B cell (primary cell): ENCODE measurements around the gene SLC23A2. TPM values are rescaled to one million over a fixed set of nuclear protein-coding genes. Genes with fewer than 3 reads are reported as not detected.

Experiments used
- ATAC-seq: fragments of 200-7000 bp; cut with Tn5 transposase; one replicate; pipeline ENCODE4 v1.10.0; 2021; ENCODE audit warnings: low read depth, mild to moderate bottlenecking, moderate number of reproducible peaks, moderate library complexity
- CTCF ChIA-PET: fragments of 350-600 bp; sonication (Branson Sonifier 250); formaldehyde crosslinking; loops from one replicate; lab custom pipeline; 2021; ENCODE audit warnings: antibody characterized with exemption, inconsistent platforms; lab: Charles Lee
- POLR2A ChIA-PET: fragments of 350-600 bp; sonication (Branson Sonifier 250); formaldehyde crosslinking; loops from one replicate; lab custom pipeline; 2021; ENCODE audit warnings: antibody characterized with exemption; lab: Charles Lee
- DNase-seq: peaks from one replicate; pipeline ENCODE4 v3.0.0; 2013
- H2AFZ ChIP-seq: 2 replicates; pipeline ENCODE4 v1.6.1; 2012; ENCODE audit warnings: mild to moderate bottlenecking, low read depth, low read length; ENCODE audit not compliant: insufficient read depth, poor library complexity, severe bottlenecking
- H3K27ac ChIP-seq, 2 donors: 1 replicate in 1 of 2; 2 replicates in 1 of 2; pipeline ENCODE4 v1.5.1; 2012 to 2013; ENCODE audit warnings: low read length in 2 of 2, mild to moderate bottlenecking in 2 of 2, moderate library complexity in 1 of 2
- H3K27me3 ChIP-seq, 4 experiments: fragments of 200-600 bp in 1 of 4; sonication (generic) in 1 of 4; replicated peaks in 1 of 4; 1 replicate in 2 of 4; 2 replicates in 2 of 4; pipeline versions ENCODE4 v1.6.1 to v1.7.0; 2013 to 2016; ENCODE audit warnings: low read length in 3 of 4, mild to moderate bottlenecking in 2 of 4, mixed read lengths in 1 of 4, moderate library complexity in 1 of 4; ENCODE audit not compliant: insufficient read depth in 4 of 4, control insufficient read depth in 3 of 4; ENCODE audit errors: control extremely low read depth in 1 of 4
- H3K36me3 ChIP-seq, 2 experiments: replicated peaks in 1 of 2; 1 replicate in 1 of 2; 2 replicates in 1 of 2; pipeline versions ENCODE4 v1.6.1 to v1.7.1; 2013; ENCODE audit warnings: low read length in 1 of 2; ENCODE audit not compliant: insufficient read depth in 2 of 2, control insufficient read depth in 1 of 2; ENCODE audit errors: control extremely low read depth in 1 of 2, extremely low read depth in 1 of 2
- H3K4me1 ChIP-seq, 2 donors: fragments of 200-600 bp in 1 of 2; sonication (generic) in 1 of 2; 1 replicate in 1 of 2; 2 replicates in 1 of 2; pipeline versions ENCODE4 v1.5.1 to v1.6.1; 2013 to 2017; ENCODE audit warnings: low read length in 2 of 2; ENCODE audit not compliant: control insufficient read depth in 2 of 2, insufficient read depth in 2 of 2
- H3K4me2 ChIP-seq: replicated peaks from 2 replicates; pipeline ENCODE3; 2012; ENCODE audit warnings: mild to moderate bottlenecking, low read depth, low read length; ENCODE audit not compliant: poor library complexity, severe bottlenecking
- H3K4me3 ChIP-seq, 5 experiments: fragments of 200-600 bp in 1 of 5; sonication (generic) in 1 of 5; 1 replicate in 3 of 5; 2 replicates in 2 of 5; pipeline versions ENCODE4 v1.5.1 to v1.7.0; 2011 to 2016; ENCODE audit warnings: low read length in 4 of 5, mild to moderate bottlenecking in 4 of 5, low read depth in 2 of 5, control low read depth in 1 of 5, moderate library complexity in 1 of 5; ENCODE audit not compliant: insufficient read depth in 1 of 5; ENCODE audit errors: control extremely low read depth in 1 of 5, extremely low read depth in 1 of 5
- H3K79me2 ChIP-seq: fragments of 200-600 bp; sonication (generic); one replicate; pipeline ENCODE4 v1.6.0; 2016; ENCODE audit warnings: low read length; ENCODE audit not compliant: control insufficient read depth, insufficient read depth
- H3K9ac ChIP-seq: fragments of 200-600 bp; sonication (generic); 2 replicates; pipeline ENCODE4 v1.6.1; 2017; ENCODE audit warnings: mild to moderate bottlenecking, low read length, moderate library complexity
- H3K9me3 ChIP-seq, 3 donors: one replicate each; pipeline versions ENCODE4 v1.6.1 to v1.7.1; 2013; ENCODE audit warnings: low read length in 2 of 3; ENCODE audit not compliant: control insufficient read depth in 2 of 3, insufficient read depth in 1 of 3; ENCODE audit errors: control extremely low read depth in 1 of 3
- H4K20me1 ChIP-seq: 2 replicates; pipeline ENCODE4 v1.6.0; 2012; ENCODE audit warnings: mild to moderate bottlenecking, low read length; ENCODE audit not compliant: insufficient read depth, control insufficient read depth, poor library complexity, severe bottlenecking
- H3K27ac Mint-ChIP-seq: one replicate; pipeline ENCODE4 v1.8.0; 2021; ENCODE audit warnings: mixed read lengths
- H3K27me3 Mint-ChIP-seq: one replicate; pipeline ENCODE4 v1.8.0; 2021; ENCODE audit warnings: mixed read lengths
- H3K4me1 Mint-ChIP-seq: one replicate; pipeline ENCODE4 v1.8.0; 2021; ENCODE audit warnings: mixed read lengths
- H3K4me3 Mint-ChIP-seq: one replicate; pipeline ENCODE4 v1.8.0; 2021; ENCODE audit warnings: mixed read lengths
- H3K9me3 Mint-ChIP-seq: one replicate; pipeline ENCODE4 v1.8.0; 2022; ENCODE audit warnings: mixed read lengths; ENCODE audit not compliant: insufficient read depth
- CTCF ChIP-seq: fragments of 200-600 bp; IDR thresholded peaks from one replicate; pipeline ENCODE4 v1.8.0; 2022; ENCODE audit warnings: antibody characterized with exemption, mild to moderate bottlenecking
- EZH2 ChIP-seq: IDR thresholded peaks from 2 replicates; pipeline ENCODE4 v1.6.1; 2012; ENCODE audit warnings: borderline replicate concordance, low read depth, mild to moderate bottlenecking, moderate library complexity, low read length; ENCODE audit not compliant: insufficient read depth, poor library complexity, severe bottlenecking
- WGBS: methylation state at CpG from one replicate; pipeline ENCODE4 v1.1.5; 2013; ENCODE audit warnings: missing lambda C conversion rate; ENCODE audit not compliant: insufficient coverage; 5-methylcytosine and 5-hydroxymethylcytosine counted together
- intact Hi-C: fragments of 100-400 bp; cut with micrococcal nuclease; formaldehyde crosslinking; loops from one replicate; pipeline ENCODE4 v1.10.0; 2022
- polyA plus RNA-seq: library from polyadenylated mRNA; depleted of rRNA; stranded (reverse); fragments of >200 nt; gene quantifications from 2 replicates; pipeline ENCODE4 v1.2.3, GENCODE V29; 2012
- total RNA-seq, 2 donors: library from RNA; stranded (reverse); fragments of 120-200 nt in 1 of 2; gene quantifications; 1 replicate in 1 of 2; 2 replicates in 1 of 2; pipeline versions ENCODE4 v1.2.3 to v1.2.4, GENCODE V29; 2013 to 2022

SLC23A2 gene
- total and polyA plus RNA-seq, 2 donors (not counting 1 experiment from before 2014, with no cell fraction given), result 23.6 to 70.7 TPM

- no peak overlapping the region for H3K27ac ChIP-seq
- H3K9me3 ChIP-seq, result no peaks in the 10 kb centered on the region
- no peaks in the 10 kb centered on the region for H3K27me3 ChIP-seq
- no peaks in the 10 kb centered on the region for H3K27me3 Mint-ChIP-seq
- no peak overlapping the region for H3K27ac Mint-ChIP-seq
- H3K9ac ChIP-seq, result no peak overlapping the region
- H3K36me3 ChIP-seq, result peaks cover 2 to 48% of the 10 kb centered on the region in 2 experiments
- 96% methylated on average over 7 of the region's 7 CpGs for WGBS
- no peak for DNase-seq
- intact Hi-C loops, result no loop called here
- no peaks in the 10 kb centered on the region for H3K79me2 ChIP-seq
- ChIA-PET CTCF (interaction anchor here (1.9 kb wide), 1 partner anchor 210 kb away, joined by 5 read pairs; no protein-coding TSS in a partner anchor), POLR2A (no interaction called here)
- peaks cover 6 to 16% of the 10 kb centered on the region in 2 donors for H3K4me1 ChIP-seq
- H4K20me1 ChIP-seq, result no peaks in the 10 kb centered on the region
- H3K4me2 ChIP-seq, result no peak overlapping the region
- no peaks in the 10 kb centered on the region for H3K9me3 Mint-ChIP-seq
- H3K4me3 Mint-ChIP-seq, result no peak overlapping the region
- H3K4me3 ChIP-seq, result no peak overlapping the region
- no peak overlapping the region for H2AFZ ChIP-seq
- no peak for ATAC-seq
- TF ChIP-seq EZH2, result no peak
- no peak for TF ChIP-seq CTCF
- peaks cover 25% of the 10 kb centered on the region for H3K4me1 Mint-ChIP-seq
Observed at GRCh38 chr20:4891190-4891763, 110.0 kb downstream of the SLC23A2 start.

GRCh38 chr20:4889446-4889845, 111.9 kb downstream of the SLC23A2 start:
- Histone ChIP-seq H3K4me1 (peaks cover 0 to 7% of the 10 kb centered on the region in 2 donors), H3K4me3 (no peak overlapping the region), H3K27me3 (no peaks in the 10 kb centered on the region), H3K36me3 (peaks cover 2 to 59% of the 10 kb centered on the region in 2 experiments), H3K27ac (no peak overlapping the region), H2AFZ (no peak overlapping the region), H3K9me3 (no peaks in the 10 kb centered on the region), H3K79me2 (no peaks in the 10 kb centered on the region), H3K9ac (no peak overlapping the region), H4K20me1 (no peaks in the 10 kb centered on the region), H3K4me2 (no peak overlapping the region)
- ATAC-seq (no peak), DNase-seq (no peak)
- Mint-ChIP-seq H3K4me3 (no peak overlapping the region), H3K4me1 (peaks cover 14% of the 10 kb centered on the region), H3K27ac (no peak overlapping the region), H3K27me3 (no peaks in the 10 kb centered on the region), H3K9me3 (no peaks in the 10 kb centered on the region)
- CTCF ChIA-PET, result interaction anchor here (1.0 kb wide), 2 partner anchors 108 to 131 kb away, joined by 3 to 4 read pairs; no protein-coding TSS in a partner anchor
- TF ChIP-seq EZH2 (no peak), CTCF (no peak)
- POLR2A ChIA-PET, result no interaction called here
- intact Hi-C loops, result no loop called here
- WGBS, result 100% methylated on average over 5 of the region's 7 CpGs
